RPMI8226 (cell line): ENCODE results near the gene NDUFS4.
A peak's percentile ranks its signal among the peaks of the same experiment; 100 is the strongest.
"Not testable (repeated sequence)": the region's sequence is repeated elsewhere in the genome, so short reads cannot be mapped to it uniquely, and the experiment has no call there.

ENCODE experiments used
- DNase-seq: peaks from one replicate; pipeline ENCODE4 v3.0.0-alpha.2; 2015

NDUFS4 gene

GRCh38 chr5:53560506-53561191 is at the start of gene NDUFS4:
TSS of gene NDUFS4 (plus strand) at chr5:53560639. CDS start at chr5:53560663, 24 bp downstream.
- DNase-seq = peak; percentile 89

- no peak for DNase-seq
Measured at GRCh38 chr5:53512539-53512938, 47.9 kb upstream of the NDUFS4 start.

- no peak for DNase-seq
Measured at GRCh38 chr5:53515988-53516387, 44.5 kb upstream of the NDUFS4 start.

DNA sequence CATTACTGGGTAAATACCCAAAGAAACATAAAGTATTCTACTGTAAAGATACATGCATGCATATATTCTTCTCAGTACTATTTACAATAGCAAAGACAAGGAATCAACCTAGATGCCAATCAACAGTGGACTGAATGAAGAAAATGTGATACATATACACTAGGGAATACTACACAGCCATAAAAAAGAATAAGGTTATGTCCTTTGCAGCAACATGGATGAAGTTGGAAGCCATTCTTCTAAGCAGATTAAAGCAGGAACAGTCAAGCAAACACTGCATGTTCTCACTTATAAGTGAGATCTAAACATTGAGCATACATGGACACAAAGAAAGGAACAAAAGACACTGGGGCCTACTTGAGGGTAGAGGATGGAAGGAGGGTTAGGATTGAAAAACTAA is 39.6 kb upstream of the NDUFS4 start:
- DNase-seq = no peak

- DNase-seq = no peak
Measured at GRCh38 chr5:53537711-53538110, 22.7 kb upstream of the NDUFS4 start.

DNA sequence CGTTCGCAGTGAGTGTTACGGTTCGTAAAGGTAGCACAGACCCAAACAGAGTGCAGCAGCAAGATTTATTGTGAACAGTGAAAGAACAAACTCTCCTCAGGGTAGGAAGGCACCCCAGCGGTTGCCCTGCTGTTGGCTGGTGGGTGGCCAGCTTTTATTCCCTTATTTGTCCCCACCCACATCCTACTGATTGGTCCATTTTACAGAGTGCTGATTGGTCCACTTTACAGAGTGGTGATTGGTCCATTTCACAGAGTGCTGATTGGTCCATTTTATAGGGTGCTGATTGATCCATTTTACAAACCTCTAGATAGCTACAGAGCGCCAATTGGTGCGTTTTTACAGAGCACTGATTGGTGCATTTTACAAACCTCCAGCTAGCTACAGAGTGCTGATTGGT is 19.7 kb upstream of the NDUFS4 start:
- DNase-seq = not testable (repeated sequence)

DNA sequence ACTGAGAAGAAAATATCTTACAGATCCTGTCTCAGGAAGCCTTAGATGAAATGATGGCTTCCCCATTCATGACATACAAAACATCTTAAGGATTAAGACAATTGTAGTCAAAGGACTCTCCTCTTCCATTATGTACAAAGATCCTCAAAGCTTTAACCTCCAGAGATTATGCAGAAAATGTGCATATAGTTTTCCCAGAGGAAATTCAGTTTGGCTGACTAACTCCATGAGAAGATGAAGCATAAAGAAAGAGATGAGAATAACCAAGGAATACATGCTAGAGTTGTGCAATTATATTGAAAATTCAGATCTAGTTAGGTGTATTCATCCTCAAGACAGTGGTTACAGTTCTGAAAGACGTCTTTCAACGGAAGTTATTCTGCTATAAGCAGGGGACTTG is 18.6 kb upstream of the NDUFS4 start:
- DNase-seq = no peak

DNA sequence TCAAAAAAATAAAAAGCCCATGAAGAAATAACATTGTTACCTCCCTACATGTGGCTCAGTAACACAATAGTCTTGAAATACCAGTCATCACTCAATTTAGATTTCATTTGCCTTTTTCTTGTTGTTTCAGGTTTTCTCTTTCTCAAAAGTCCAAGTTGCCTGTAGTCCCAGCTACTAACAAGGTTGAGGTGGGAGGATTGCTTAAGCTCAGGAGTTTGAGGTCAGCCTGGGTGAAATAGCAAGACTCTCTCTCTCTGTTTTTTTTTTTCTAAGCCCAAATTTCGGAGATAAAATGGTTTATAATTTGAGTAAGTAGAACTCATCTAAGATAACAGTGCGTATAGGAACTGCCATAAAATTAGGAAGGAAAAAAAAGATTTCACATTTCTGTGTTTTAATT is 17.5 kb upstream of the NDUFS4 start:
- no peak for DNase-seq

DNA sequence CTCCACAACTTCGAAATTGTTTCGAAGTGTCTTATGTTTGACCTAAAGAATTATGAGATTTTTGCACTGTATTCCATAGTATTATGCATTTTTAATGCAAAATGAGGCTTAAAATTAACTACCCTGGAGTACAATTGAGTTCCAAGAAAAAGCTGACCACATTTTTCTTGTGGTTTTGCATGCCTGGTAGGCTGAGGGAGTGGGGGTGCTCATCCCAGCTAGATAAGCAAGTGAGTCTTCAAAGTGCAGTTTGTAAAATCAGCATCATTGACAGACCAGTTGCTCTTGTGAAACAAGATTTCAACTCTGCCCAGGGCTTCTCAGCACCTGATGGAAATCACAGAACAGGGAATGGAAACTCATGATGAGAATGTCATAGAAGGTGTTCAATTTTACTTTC is 17.0 kb upstream of the NDUFS4 start:
- peak; percentile 4 for DNase-seq

DNA sequence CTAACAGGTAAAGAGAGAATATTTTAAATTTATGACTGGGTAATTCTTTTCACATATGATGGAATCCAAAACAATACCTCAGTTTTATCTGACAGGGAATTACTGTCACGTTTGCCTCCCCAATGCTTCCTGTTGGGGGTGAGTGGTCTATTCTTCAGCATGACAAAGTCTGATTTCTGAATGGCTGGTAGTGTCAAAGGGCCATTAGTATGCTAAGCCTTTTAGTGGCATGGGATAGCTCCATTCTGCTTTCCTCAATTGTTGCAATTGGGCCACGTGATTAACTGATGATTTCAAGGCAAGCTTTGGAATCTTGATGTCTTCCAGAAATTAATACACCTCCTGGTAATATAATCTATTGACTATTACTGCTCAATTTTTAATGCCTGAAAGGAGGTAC is 14.7 kb upstream of the NDUFS4 start:
- DNase-seq = no peak

GRCh38 chr5:53547226-53547625 is 13.2 kb upstream of the NDUFS4 start:
- DNase-seq = no peak

DNA sequence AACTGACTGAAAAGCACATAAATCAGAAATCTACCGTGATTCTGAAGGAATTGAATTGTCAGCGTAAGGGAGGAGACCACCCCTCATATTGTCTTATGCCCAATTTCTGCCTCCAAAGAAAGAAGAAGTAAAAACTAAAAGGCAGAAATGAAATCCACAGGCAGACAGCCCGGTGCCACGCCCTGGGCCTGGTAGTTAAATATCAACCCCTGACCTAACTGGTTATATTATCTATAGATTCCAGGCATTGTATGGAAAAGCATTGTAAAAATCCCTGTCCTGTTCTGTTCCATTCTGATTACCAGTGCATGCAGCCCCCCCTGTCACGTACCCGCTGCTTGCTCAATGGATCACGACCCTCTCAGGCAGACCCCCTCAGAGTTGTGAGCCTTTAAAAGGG is 11.9 kb upstream of the NDUFS4 start:
- DNase-seq = not testable (repeated sequence)

DNA sequence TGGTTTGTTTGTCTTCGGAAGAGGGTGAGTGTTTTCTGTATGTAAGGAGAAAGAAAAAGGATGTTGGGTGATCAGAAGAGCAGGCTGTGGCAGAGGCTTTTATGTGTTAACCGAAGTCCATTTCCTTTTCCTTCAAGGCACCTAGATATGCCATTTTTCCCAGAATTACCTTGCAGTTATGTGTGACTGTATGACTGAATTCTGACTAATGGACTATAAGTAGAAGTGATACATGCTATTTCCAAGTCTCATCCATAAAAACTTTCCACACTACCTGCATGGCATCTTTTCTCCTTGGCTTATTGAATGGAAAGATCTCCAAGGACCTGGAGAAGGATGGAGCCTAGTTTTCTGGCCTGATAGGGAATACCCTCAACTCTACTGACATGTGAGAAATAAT is 10.6 kb upstream of the NDUFS4 start:
- DNase-seq = no peak

DNA sequence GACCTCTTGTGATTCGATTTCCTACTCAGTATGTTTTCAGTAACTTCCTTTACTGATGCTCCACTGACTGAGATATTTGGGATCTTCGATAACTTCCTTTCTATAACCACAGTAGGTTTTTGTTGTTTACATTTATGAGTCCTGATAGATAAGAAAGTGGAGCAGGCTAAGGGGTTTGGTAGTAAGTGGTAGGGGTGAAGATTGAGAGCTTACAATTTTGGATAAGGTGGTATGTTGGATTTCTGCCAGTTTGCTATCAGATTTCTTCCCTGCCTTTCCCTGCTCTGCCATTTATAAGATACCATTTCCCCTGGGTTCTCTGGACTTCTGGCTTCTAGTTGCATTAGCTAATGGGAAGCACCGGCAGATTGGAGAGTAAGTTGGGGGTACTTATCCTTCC is 7.9 kb upstream of the NDUFS4 start:
- no peak for DNase-seq

GRCh38 chr5:53554444-53554843 is 6.0 kb upstream of the NDUFS4 start:
- no peak for DNase-seq

- no peak for DNase-seq
Measured at GRCh38 chr5:53555160-53555559, 5.3 kb upstream of the NDUFS4 start.

DNA sequence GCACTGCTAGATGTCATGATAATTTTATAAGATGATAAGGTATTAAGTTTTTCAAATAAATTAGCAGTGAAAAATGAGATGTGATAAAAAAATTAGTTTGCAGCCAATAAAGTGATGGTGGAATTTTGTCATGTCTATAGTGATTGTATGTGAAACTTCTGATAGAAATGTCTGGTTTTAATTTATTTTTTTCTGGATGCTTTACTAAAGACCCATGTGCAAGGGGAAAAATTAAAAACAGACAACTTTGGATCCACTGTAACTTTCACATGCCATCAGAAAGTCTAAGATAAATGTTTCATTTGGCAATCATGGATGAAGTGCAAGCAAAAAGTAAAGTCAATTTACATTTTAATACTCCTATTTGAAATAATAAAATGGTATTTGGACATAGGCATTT is 4.4 kb upstream of the NDUFS4 start:
- DNase-seq = no peak

DNA sequence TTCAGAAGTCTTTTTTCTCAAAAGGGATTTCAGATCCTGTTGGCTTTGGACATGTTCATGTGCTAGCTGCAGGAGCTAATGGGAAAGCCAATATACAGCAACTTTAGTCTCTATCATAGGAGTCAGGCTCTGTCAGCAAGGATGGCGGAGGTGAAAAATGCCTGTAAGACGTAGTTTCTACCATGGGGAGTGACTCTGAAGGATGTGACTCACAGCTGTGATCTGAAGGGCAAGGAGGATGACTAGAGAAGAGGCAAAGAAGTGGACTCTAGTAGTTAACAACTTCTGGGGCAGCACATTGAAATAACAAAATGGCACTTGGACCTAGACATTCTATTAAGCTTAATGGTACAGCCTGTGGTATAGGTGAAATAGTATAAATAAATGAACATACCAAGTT is 3.1 kb upstream of the NDUFS4 start:
- DNase-seq = no peak

DNA sequence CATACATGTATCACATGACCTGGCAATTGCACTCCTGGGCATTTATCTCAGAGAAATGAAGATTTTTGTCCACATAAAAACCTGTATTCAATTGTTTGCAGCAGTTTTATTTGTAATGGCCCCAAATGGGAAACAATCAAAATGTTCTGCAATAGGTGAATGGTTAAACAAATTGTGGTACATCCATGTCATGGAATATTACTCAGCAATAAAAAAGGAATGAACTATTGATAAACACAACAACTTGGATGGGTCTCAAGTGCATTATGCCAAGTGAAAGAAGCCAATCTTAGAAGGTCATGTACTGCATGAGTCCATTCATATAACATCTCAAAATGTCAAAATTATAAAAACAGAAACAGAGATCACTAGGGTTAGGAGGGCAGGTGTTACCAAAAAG is 1.5 kb upstream of the NDUFS4 start:
- no peak for DNase-seq

GRCh38 chr5:53560028-53560427 is 411 bp upstream of the NDUFS4 start:
- DNase-seq = no peak

DNA sequence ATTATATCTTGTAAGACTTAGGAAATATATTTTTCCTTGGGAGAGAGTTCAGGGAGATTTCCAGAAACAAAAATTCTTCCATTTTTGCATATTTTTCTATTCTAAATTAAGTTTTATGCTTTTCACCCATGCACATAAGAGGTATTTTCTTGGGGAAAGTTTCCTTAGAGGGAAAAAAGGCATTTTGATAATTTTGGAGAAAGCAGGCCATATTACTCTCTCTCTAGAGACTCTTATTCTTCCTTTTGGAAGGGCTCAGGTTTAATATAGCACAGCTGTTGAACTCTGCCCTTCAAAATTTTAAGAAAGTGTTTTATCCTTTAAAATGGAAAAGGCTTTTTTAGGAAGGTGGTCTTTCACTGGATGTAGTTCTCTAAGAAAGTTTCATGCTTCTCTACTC is 8.0 kb downstream of the NDUFS4 start:
- DNase-seq = no peak

DNA sequence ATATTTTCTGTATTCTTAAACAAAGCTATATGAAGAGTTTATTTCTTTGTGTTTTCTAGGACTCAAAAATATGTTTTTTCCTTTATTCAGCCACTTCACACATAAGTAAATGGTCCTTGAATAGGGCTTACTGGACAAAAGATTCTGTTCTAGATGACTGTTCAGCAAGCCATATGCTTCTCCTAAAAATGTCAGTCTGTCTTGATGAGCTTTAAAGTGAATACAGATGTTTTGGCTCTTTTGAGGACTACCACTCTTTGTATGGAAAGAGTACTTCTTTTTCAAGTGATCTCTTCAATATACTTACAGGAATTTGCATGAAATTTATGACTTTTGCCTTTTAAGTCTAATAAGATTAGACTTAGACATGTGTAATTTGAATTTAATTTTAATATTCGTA is 8.4 kb downstream of the NDUFS4 start:
- no peak for DNase-seq

GRCh38 chr5:53569453-53569852 is 9.0 kb downstream of the NDUFS4 start:
- DNase-seq = no peak

DNA sequence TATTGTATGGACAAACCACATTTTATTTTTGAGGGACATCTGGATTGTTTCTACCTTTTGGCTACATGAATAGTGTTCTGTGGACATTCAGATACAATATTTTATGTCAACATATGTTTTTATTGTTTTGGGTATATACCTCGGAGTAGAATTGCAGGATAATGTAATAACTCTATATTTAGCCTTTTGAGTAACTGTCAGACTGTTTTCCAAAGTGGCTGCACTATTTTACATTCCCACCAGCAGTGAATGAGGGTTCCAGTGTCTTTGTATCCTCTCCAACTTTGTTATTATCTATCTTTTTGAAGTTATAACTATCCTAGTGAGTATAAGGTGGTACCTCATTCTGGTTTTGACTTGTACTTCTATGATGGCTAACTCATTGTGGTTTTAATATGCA is 11.0 kb downstream of the NDUFS4 start:
- no peak for DNase-seq

DNA sequence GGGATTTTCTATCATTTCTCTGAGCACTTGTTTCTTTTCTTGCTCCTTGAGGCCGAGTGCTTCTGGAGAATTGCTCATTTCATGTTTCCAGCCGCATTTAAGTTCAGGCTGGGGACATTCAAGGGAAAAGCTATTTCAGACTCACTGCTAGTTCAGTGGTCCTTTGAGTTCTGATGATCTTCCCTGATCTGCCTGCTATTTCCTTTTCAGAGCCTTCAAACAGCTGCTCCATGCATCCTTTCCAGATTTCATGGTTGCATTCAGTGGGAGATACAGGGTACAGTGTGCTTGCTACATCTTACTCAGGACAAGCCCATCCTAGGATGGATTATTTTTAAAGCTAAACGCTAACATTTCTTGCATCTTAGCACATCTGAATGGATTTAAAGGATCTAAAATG is 14.7 kb downstream of the NDUFS4 start:
- DNase-seq = no peak

DNA sequence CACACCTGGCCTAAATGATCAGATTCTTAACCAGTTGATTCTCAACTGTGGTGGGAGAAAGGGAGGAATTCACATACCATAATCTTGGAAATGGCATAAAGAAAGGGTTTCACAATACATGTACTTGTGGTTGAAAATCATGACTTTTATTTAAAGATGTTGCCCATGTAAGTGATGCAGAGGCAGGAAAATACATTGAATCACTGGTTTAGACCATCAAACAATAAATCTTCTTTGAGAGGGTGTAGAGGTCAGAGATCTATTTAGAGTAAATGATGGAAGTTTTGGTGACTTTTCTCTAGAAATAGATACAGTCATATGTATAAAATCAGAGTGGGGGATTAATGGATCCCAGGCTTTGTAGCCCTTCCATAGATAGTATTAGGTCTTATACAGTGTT is 15.4 kb downstream of the NDUFS4 start:
- DNase-seq = no peak
